Brain microvascular endothelial cell (primary cell): Measurements from ENCODE around the gene TYRO3.
A peak's percentile ranks its signal among the peaks of the same experiment; 100 is the strongest.

Source experiments
- DNase-seq: peaks from one replicate; pipeline ENCODE4 v3.0.0-alpha.2; 2020
- H3K27ac ChIP-seq: fragments of 250-450 bp; sonication (Bioruptor Pico); 2 replicates; pipeline ENCODE4 v1.5.1; 2020; ENCODE audit warnings: mild to moderate bottlenecking, moderate library complexity
- H3K27me3 ChIP-seq: fragments of 250-450 bp; sonication (Bioruptor Pico); replicated peaks from 2 replicates; pipeline ENCODE4 v1.5.1; 2020; ENCODE audit warnings: mild to moderate bottlenecking
- H3K36me3 ChIP-seq: fragments of 250-450 bp; sonication (Bioruptor Pico); replicated peaks from 2 replicates; pipeline ENCODE4 v1.5.1; 2020; ENCODE audit warnings: mild to moderate bottlenecking
- H3K4me3 ChIP-seq: 2 replicates; pipeline ENCODE4 v1.5.1; 2011; ENCODE audit warnings: low read depth, mild to moderate bottlenecking, control low read depth, low read length, moderate library complexity
- in situ Hi-C: cut with HindIII; loops from 2 replicates; pipeline ENCODE4 v1.10.0; 2017; ENCODE audit warnings: low sequenced_read_pairs, low pct_ligation_motif_present
- TF ChIP-seq, protein P1 (sequence below): IDR thresholded peaks from 2 replicates; pipeline ENCODE4 v1.5.1; 2011; ENCODE audit warnings: low read depth, mild to moderate bottlenecking, moderate library complexity, low read length, control low read depth, inconsistent platforms; ENCODE audit errors: missing control alignments

Gene TYRO3

DNA sequence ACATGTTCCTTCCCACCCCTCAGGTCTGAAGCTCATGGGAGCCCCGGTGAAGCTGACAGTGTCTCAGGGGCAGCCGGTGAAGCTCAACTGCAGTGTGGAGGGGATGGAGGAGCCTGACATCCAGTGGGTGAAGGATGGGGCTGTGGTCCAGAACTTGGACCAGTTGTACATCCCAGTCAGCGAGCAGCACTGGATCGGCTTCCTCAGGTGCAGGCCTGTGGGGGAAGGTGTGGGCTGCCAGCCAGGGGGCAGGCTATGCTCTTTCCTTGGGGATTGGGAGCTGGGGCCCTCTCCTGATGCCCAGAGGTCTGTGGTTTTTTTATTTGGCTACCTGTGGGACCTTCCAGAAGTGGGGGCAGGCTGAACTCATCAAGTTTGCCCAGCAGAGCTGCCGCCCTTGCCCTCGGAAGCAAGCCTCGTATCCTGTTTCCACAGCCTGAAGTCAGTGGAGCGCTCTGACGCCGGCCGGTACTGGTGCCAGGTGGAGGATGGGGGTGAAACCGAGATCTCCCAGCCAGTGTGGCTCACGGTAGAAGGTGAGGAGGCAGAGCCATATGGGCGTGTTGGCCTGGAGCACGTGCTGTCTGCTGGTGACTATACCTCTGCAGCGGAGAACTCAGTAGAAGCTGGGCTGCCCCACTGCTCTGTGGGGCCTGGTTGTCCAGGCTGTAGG, 2.2 kb downstream of the TYRO3 start:
- H3K4me3 ChIP-seq: no peak overlapping the region
- DNase-seq: no peak
- no peak overlapping the region for H3K27ac ChIP-seq
- in situ Hi-C loops: no loop called here
- H3K36me3 ChIP-seq: no peaks in the 10 kb centered on the region
- TF ChIP-seq, protein P1, sequence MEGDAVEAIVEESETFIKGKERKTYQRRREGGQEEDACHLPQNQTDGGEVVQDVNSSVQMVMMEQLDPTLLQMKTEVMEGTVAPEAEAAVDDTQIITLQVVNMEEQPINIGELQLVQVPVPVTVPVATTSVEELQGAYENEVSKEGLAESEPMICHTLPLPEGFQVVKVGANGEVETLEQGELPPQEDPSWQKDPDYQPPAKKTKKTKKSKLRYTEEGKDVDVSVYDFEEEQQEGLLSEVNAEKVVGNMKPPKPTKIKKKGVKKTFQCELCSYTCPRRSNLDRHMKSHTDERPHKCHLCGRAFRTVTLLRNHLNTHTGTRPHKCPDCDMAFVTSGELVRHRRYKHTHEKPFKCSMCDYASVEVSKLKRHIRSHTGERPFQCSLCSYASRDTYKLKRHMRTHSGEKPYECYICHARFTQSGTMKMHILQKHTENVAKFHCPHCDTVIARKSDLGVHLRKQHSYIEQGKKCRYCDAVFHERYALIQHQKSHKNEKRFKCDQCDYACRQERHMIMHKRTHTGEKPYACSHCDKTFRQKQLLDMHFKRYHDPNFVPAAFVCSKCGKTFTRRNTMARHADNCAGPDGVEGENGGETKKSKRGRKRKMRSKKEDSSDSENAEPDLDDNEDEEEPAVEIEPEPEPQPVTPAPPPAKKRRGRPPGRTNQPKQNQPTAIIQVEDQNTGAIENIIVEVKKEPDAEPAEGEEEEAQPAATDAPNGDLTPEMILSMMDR: no peak
- H3K27me3 ChIP-seq: no peaks in the 10 kb centered on the region

DNA sequence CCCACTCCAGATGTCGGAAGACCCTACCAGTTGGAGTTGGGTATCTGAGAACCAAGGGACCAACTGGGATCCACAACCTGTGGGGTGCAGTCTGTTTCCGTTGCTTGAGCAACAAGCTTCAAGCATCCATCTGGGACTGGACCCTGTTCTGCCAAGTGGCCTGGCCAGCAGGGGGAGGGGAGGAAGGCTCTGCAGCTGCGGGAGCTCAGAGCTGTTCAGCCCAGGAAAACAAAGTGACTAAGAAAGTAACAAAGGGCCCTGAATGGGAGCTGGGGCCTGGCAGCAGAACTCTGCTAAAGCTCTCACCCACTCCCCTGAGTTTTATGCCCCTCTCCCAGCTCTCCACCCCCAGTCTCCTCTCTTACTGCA, 2.7 kb downstream of the TYRO3 start:
- peak; percentile 43 for DNase-seq
- Histone ChIP-seq H3K36me3 (no peaks in the 10 kb centered on the region), H3K27me3 (no peaks in the 10 kb centered on the region), H3K27ac (no peak overlapping the region), H3K4me3 (no peak overlapping the region)
- in situ Hi-C loops: no loop called here
- TF ChIP-seq, protein P1: peak; percentile 57

DNA sequence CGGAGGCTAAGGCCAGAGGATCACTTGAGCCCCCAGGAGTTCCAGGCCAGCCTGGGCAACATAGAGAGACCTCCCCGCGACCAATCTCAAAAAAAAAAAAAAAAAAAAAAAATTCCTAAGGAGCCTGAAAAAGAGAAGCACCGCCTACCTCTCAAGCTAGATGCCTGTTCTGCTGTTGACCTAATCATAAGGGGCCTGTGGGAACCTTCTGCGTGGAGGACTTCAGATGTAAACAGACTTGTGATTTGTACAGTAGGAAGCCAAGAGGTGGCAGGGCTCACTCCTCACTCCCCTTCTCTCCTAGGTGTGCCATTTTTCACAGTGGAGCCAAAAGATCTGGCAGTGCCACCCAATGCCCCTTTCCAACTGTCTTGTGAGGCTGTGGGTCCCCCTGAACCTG, 3.2 kb downstream of the TYRO3 start:
- Histone ChIP-seq H3K27me3 (no peaks in the 10 kb centered on the region), H3K36me3 (no peaks in the 10 kb centered on the region), H3K27ac (no peak overlapping the region), H3K4me3 (no peak overlapping the region)
- TF ChIP-seq, protein P1: no peak
- in situ Hi-C loops: no loop called here
- DNase-seq: no peak

DNA sequence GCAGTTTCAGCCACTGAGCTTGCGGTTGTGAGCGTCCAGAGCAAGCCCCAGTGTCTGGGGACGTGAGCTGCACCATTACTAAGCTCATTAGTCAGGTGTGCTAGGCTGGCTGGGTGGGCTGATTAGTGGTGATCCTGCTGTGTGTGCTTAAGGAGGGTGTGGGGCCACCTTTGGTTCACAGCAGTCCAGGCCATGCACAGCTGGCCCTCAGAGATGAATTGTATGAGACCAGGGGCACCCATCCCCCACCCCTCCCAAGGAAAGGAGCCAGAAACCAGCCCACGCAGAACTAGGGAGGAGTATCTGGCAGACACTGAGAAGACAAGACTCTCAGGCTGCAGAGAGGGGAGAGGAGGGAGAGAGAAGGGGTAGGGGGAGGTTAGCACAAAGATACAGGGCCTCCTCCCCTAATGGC, 3.8 kb downstream of the TYRO3 start:
- DNase-seq: no peak
- TF ChIP-seq, protein P1: no peak
- Histone ChIP-seq H3K27ac (no peak overlapping the region), H3K27me3 (no peaks in the 10 kb centered on the region), H3K4me3 (no peak overlapping the region), H3K36me3 (no peaks in the 10 kb centered on the region)
- in situ Hi-C loops: no loop called here

DNA sequence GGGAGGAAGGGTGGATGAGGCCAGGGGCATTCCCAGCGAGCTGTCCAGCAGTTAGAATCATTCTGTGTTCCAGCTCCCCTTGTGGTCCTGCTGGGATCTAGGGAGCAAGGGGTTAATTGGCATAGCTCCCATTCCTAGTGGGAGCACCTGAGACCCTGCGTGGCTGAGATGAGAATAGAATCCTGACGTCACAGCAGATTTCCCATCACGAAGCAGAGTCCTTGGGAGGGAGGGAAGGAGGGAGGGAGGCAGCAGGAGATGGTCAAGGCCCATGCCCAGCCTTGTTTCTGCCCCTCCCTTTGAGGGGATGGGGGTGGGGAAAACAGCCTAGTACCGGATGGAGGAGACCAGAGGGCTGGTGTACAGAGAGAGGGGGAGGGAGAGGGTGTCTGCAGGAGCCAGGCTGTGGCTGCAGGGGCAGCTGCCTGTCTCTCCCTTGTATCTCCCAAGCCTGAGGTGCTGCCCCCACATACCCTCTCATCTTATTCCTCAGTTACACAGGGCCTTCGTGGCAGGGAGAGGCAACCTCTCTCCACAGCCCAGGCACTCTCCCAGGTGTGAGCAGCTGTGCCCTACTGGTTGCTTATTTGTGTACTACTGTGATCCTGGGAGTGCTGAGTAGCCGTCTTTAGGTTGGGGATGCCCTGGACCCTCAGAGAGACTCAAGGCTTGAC, 5.4 kb downstream of the TYRO3 start:
- Histone ChIP-seq H3K36me3 (no peaks in the 10 kb centered on the region), H3K27me3 (no peaks in the 10 kb centered on the region), H3K4me3 (no peak overlapping the region), H3K27ac (no peak overlapping the region)
- TF ChIP-seq, protein P1: peak; percentile 10
- in situ Hi-C loops: no loop called here
- no peak for DNase-seq
